Heart left ventricle (tissue), 16 donors: ENCODE measurements around the gene NLRC3. TPM values are rescaled to one million over a fixed set of nuclear protein-coding genes. Genes with fewer than 3 reads are reported as not detected.

Experiments
- ATAC-seq, 4 donors: fragments of 200-7000 bp; cut with Tn5 transposase; one replicate each; pipeline ENCODE4 v1.9.1; 2020 to 2022; ENCODE audit warnings: moderate library complexity in 4 of 4, mild to moderate bottlenecking in 3 of 4, moderate number of reproducible peaks in 1 of 4
- DNase-seq, 5 donors: peaks; one replicate each; pipeline ENCODE4 v3.0.0-alpha.2; 2020
- H3K27ac ChIP-seq, 12 donors: fragments of 200-600 bp; sonication (generic) in 4 of 12; one replicate each; pipeline versions ENCODE4 v1.5.0 to v1.8.0; 2016 to 2022; ENCODE audit warnings: mild to moderate bottlenecking in 2 of 12
- H3K27me3 ChIP-seq, 9 donors: fragments of 200-600 bp; sonication (generic) in 2 of 9; one replicate each; pipeline versions ENCODE4 v1.5.1 to v1.8.0; 2016 to 2022; ENCODE audit warnings: mild to moderate bottlenecking in 3 of 9
- H3K36me3 ChIP-seq, 9 donors: fragments of 200-600 bp; sonication (generic) in 2 of 9; one replicate each; pipeline versions ENCODE4 v1.5.0 to v1.8.0; 2018 to 2022; ENCODE audit warnings: mild to moderate bottlenecking in 2 of 9
- H3K4me1 ChIP-seq, 12 donors: fragments of 200-600 bp; sonication (generic) in 4 of 12; one replicate each; pipeline versions ENCODE4 v1.5.0 to v1.8.0; 2016 to 2022; ENCODE audit warnings: mild to moderate bottlenecking in 3 of 12
- H3K4me3 ChIP-seq, 12 donors: fragments of 200-600 bp; sonication (generic) in 4 of 12; one replicate each; pipeline versions ENCODE4 v1.5.0 to v1.8.0; 2017 to 2022; ENCODE audit warnings: mild to moderate bottlenecking in 9 of 12, moderate library complexity in 4 of 12
- H3K9me3 ChIP-seq, 12 donors: fragments of 200-600 bp; sonication (generic) in 4 of 12; one replicate each; pipeline versions ENCODE4 v1.5.0 to v1.8.0; 2016 to 2022; ENCODE audit warnings: mild to moderate bottlenecking in 1 of 12
- CTCF ChIP-seq, 12 donors: fragments of 200-600 bp; sonication (generic) in 4 of 12; IDR thresholded peaks; one replicate each; pipeline versions ENCODE4 v1.5.0 to v1.8.0; 2018 to 2022; ENCODE audit warnings: antibody characterized with exemption in 12 of 12, mild to moderate bottlenecking in 5 of 12
- POLR2A ChIP-seq, 2 donors: fragments of 450-650 bp; IDR thresholded peaks; one replicate each; pipeline ENCODE4 v1.6.1; 2017; ENCODE audit warnings: antibody characterized with exemption in 2 of 2, mild to moderate bottlenecking in 2 of 2, moderate library complexity in 2 of 2
- WGBS, 4 donors: extraction: QIAGEN DNeasy Blood & Tissue Kit in 2 of 4; methylation state at CpG; one replicate each; pipeline versions ENCODE4 v1.1.5 to v1.1.7; 2013 to 2018; 5-methylcytosine and 5-hydroxymethylcytosine counted together
- intact Hi-C, 10 donors: fragments of 100-400 bp; cut with DNase I; formaldehyde crosslinking; loops; one replicate each; pipeline versions ENCODE4 v1.11.1 to v1.14.2; 2022
- polyA plus RNA-seq, 2 donors: library from polyadenylated mRNA; stranded (reverse); fragments of 200-250 nt; gene quantifications; one replicate each; pipeline ENCODE4 v1.2.3, GENCODE V29; 2013
- total RNA-seq, 9 donors: library from RNA; depleted of rRNA in 2 of 9; stranded (reverse); fragments of >200 nt in 2 of 9; fragmentation: NEBNext Ultra II Directional in 3 of 9; extraction: Animal tissue kit (Norgen Biotek cat#: 25700) in 3 of 9; gene quantifications; one replicate each; pipeline versions ENCODE4 v1.1.0 to v1.2.4, GENCODE V29; 2016 to 2023
- donor health status: ischemic (EF 13 %, LVEDD 7.1; RV severe dilation, severe dysfunction).
- donor health status: healthy with polysubstance abuse.
- donor health status: DM: no; HTN: yes; CAD: no.
- donor health status: DM: no; HTN: no; CAD: no.
- donor health status: ischemic (EF 25% LVEDD 6.9; RV normal size, moderate dysfunction).
- donor health status: ischemic (EF 25% LVEDD 5.7; RV mildly dilated, moderate dysfunction).
- donor health status: healthy.
- donor health status: DM: yes; HTN: yes; CAD: no.
- donor health status: ischemic (EF 35%, LVEDD 5.7; RV mildly dilated, moderate dysfunction).
- donor health status: nonischemic (EF 11% LVEDD 7.7; RV severe dilation, severe dysfunction).
- donor health status: DM: yes; HTN: yes; CAD: no.
- donor health status: PGD.
- donor health status: ischemic (EF 29% LVEDD 5.4; RV normal size, mild dysfunction).
- donor health status: nonischemic (EF 23%, LVEDD 6.1; RV moderate dilation, normal function).

The NLRC3 gene
- total and polyA plus RNA-seq, 11 donors, result 0.44 to 2.9 (median 0.95) TPM

DNA sequence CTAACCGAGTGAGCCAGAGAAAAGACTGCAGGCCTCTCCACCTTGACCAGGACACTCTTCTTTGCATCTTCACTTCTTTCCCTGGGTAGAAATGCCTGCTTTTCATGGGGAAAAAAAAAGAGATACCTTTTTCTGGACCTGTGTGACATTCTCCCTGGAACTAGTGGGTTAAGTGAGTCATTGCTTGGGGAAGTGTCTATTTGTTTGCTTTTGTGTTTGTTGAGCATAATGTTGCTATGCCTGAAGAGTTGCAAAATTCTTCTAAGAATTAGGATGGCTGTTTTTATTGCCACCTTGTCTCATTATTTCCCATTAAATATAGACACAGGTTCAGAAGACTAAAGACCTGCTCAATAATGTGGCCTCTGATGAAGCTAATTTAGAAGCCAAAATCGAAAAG lies 57.6 kb downstream of the NLRC3 start:
- TF ChIP-seq CTCF (IDR thresholded peaks at IDR 0.05), result no peak
- no peak for TF ChIP-seq POLR2A (IDR thresholded peaks at IDR 0.05)
- peaks cover 0 to 100% (median 91%) of the 10 kb centered on the region in 9 donors for H3K36me3 ChIP-seq

GRCh38 chr16:3518986-3519348 lies 58.2 kb downstream of the NLRC3 start:
- DNase-seq (no peak), ATAC-seq (no peak)
- Histone ChIP-seq H3K4me3 (no peak overlapping the region), H3K9me3 (no peaks in the 10 kb centered on the region), H3K27me3 (no peaks in the 10 kb centered on the region), H3K27ac (no peak overlapping the region), H3K36me3 (peaks cover 0 to 100% (median 93%) of the 10 kb centered on the region in 9 donors), H3K4me1 (no peaks in the 10 kb centered on the region)
- WGBS, 4 donors, result 94 to 98% (median 97%) methylated on average over 8 of the region's 8 CpGs
- TF ChIP-seq POLR2A (IDR thresholded peaks at IDR 0.05), result no peak
- TF ChIP-seq CTCF (IDR thresholded peaks at IDR 0.05), result no peak
- intact Hi-C loops, result no loop called here

More for the DNA sequence above, 57.6 kb downstream of the NLRC3 start:
- no peaks in the 10 kb centered on the region for H3K4me1 ChIP-seq
- no peak for DNase-seq
- 93 to 99% (median 95%) methylated on average over 2 of the region's 2 CpGs for WGBS, 4 donors
- no peak for ATAC-seq
- no peaks in the 10 kb centered on the region for H3K27me3 ChIP-seq
- H3K4me3 ChIP-seq, result no peak overlapping the region
- intact Hi-C loops, result no loop called here
- peak overlapping the region in 1 of 12 donors; percentile 79 for H3K27ac ChIP-seq
- H3K9me3 ChIP-seq, result no peaks in the 10 kb centered on the region

- peaks cover 0 to 100% (median 93%) of the 10 kb centered on the region in 9 donors for H3K36me3 ChIP-seq
- 81 to 91% (median 90%) methylated on average over 6 of the region's 6 CpGs for WGBS, 4 donors
- intact Hi-C loops, result no loop called here
- H3K27me3 ChIP-seq, result no peaks in the 10 kb centered on the region
- no peak overlapping the region for H3K4me3 ChIP-seq
- TF ChIP-seq CTCF (IDR thresholded peaks at IDR 0.05) (no peak), POLR2A (IDR thresholded peaks at IDR 0.05) (no peak)
- no peaks in the 10 kb centered on the region for H3K9me3 ChIP-seq
- ATAC-seq, result no peak
- no peak for DNase-seq
- H3K4me1 ChIP-seq, result no peaks in the 10 kb centered on the region
- no peak overlapping the region for H3K27ac ChIP-seq
Measured at GRCh38 chr16:3518292-3518985, 58.8 kb downstream of the NLRC3 start.

- 91 to 95% (median 93%) methylated on average over 4 of the region's 4 CpGs for WGBS, 4 donors
- no peak for ATAC-seq
- Histone ChIP-seq H3K27me3 (no peaks in the 10 kb centered on the region), H3K4me1 (no peaks in the 10 kb centered on the region), H3K36me3 (peaks cover 0 to 100% (median 97%) of the 10 kb centered on the region in 9 donors), H3K4me3 (no peak overlapping the region), H3K27ac (no peak overlapping the region), H3K9me3 (no peaks in the 10 kb centered on the region)
- no peak for DNase-seq
- intact Hi-C loops, result no loop called here
- TF ChIP-seq CTCF (IDR thresholded peaks at IDR 0.05) (no peak), POLR2A (IDR thresholded peaks at IDR 0.05) (no peak)
Measured at GRCh38 chr16:3515897-3516296, 61.3 kb downstream of the NLRC3 start.
